ENCODE measurements around the gene RNU6-9. TPM values are rescaled to one million over a fixed set of nuclear protein-coding genes. Genes with fewer than 3 reads are reported as not detected.

Gene RNU6-9
- total RNA-seq, 3 donors from 2014 or later (not counting 1 experiment from before 2014, with no cell fraction given), result not detected

DNA sequence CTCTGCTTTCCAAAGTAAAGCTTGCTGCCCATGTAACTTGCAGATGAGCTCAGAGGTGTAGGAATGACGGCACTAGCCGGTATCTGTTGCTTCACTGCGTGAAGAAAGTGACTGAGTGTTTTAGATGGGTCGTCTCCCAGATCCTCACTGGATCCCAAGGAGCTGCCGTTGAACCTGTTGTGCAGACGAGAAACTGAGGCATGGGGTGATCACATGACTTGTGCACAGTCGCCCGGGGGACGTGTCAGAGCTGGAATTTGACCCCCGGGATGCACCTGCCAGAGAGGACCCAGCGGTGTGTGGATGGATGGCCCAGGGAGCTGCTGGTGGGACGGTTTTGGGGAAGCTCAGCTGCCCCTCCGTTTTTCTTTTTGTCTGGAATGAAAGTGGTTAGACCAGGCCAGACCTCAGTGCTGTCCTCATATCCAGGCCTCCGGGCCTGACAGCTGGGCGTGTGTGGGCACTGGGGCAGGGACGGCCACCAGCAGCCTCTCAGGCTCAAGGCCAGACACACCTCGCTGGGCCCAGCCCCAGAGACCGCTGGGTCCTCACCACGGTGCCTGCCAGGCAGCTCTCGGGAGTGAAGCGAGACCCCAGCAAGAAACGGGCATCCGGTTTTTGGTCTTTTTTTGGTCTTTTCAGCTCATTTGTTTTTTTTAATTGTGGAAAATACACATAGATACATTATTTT, 45.1 kb downstream of the RNU6-9 start:
- Mint-ChIP-seq H3K27me3 (ENCODE audit: low read depth in 2 of 2) (peaks cover 0 to 3% of the 10 kb centered on the region in 2 donors), H3K4me3 (peak overlapping the region; percentile 33), H3K4me1 (peaks cover 23 to 38% of the 10 kb centered on the region in 2 donors), H3K36me3 (no peaks in the 10 kb centered on the region), H3K27ac (no peak overlapping the region), H3K9me3 (no peaks in the 10 kb centered on the region)
- TF ChIP-seq CTCF (IDR thresholded peaks at IDR 0.05), result no peak
- no peak for ATAC-seq
- Histone ChIP-seq H3K27ac (ENCODE audit: low read length) (no peak overlapping the region), H3K9me3 (ENCODE audit: control insufficient read depth, insufficient read depth, low read length) (peaks cover 2% of the 10 kb centered on the region), H3K4me3 (ENCODE audit: low read length) (no peak overlapping the region), H3K27me3 (ENCODE audit: control insufficient read depth, insufficient read depth, low read length) (no peaks in the 10 kb centered on the region), H3K4me1 (ENCODE audit: control insufficient read depth, insufficient read depth, low read length) (peaks cover 56% of the 10 kb centered on the region), H3K36me3 (ENCODE audit: control insufficient read depth, insufficient read depth, low read length) (no peaks in the 10 kb centered on the region)
- no peak for DNase-seq
- WGBS (ENCODE audit: insufficient coverage), result 89% methylated on average over 23 of the region's 23 CpGs
- intact Hi-C loops (cut with micrococcal nuclease), result no loop called here

- peaks cover 2% of the 10 kb centered on the region for H3K9me3 ChIP-seq (ENCODE audit: control insufficient read depth, insufficient read depth, low read length)
- H3K4me1 ChIP-seq (ENCODE audit: control insufficient read depth, insufficient read depth, low read length), result peaks cover 45% of the 10 kb centered on the region
- no peaks in the 10 kb centered on the region for H3K9me3 Mint-ChIP-seq
- H3K4me1 Mint-ChIP-seq, result peaks cover 23 to 27% of the 10 kb centered on the region in 2 donors
- no peaks in the 10 kb centered on the region for H3K36me3 Mint-ChIP-seq
- peak overlapping the region; percentile 9 for H3K4me3 Mint-ChIP-seq
- no peak overlapping the region for H3K27ac ChIP-seq (ENCODE audit: low read length)
- H3K27me3 Mint-ChIP-seq (ENCODE audit: low read depth in 2 of 2), result peaks cover 0 to 3% of the 10 kb centered on the region in 2 donors
- DNase-seq (no peak), ATAC-seq (no peak)
- H3K27ac Mint-ChIP-seq, result peak overlapping the region in 1 of 2 donors; percentile 90
- no peaks in the 10 kb centered on the region for H3K36me3 ChIP-seq (ENCODE audit: control insufficient read depth, insufficient read depth, low read length)
- intact Hi-C loops (cut with micrococcal nuclease), result no loop called here
- TF ChIP-seq CTCF (IDR thresholded peaks at IDR 0.05), result no peak
- 98% methylated on average over 22 of the region's 22 CpGs for WGBS (ENCODE audit: insufficient coverage)
- H3K27me3 ChIP-seq (ENCODE audit: control insufficient read depth, insufficient read depth, low read length), result no peaks in the 10 kb centered on the region
- no peak overlapping the region for H3K4me3 ChIP-seq (ENCODE audit: low read length)
Measured at GRCh38 chr19:939439-939838, 46.2 kb downstream of the RNU6-9 start.

- no peaks in the 10 kb centered on the region for H3K27me3 ChIP-seq (ENCODE audit: control insufficient read depth, insufficient read depth, low read length)
- H3K36me3 ChIP-seq (ENCODE audit: control insufficient read depth, insufficient read depth, low read length), result no peaks in the 10 kb centered on the region
- peaks cover 41% of the 10 kb centered on the region for H3K4me1 ChIP-seq (ENCODE audit: control insufficient read depth, insufficient read depth, low read length)
- 98% methylated on average over 7 of the region's 7 CpGs for WGBS (ENCODE audit: insufficient coverage)
- Mint-ChIP-seq H3K4me3 (peak overlapping the region; percentile 89), H3K27me3 (ENCODE audit: low read depth in 2 of 2) (peaks cover 0 to 3% of the 10 kb centered on the region in 2 donors), H3K36me3 (no peaks in the 10 kb centered on the region), H3K9me3 (no peaks in the 10 kb centered on the region), H3K27ac (peak overlapping the region; percentile 31 to 90), H3K4me1 (peaks cover 23 to 26% of the 10 kb centered on the region in 2 donors)
- no peak for TF ChIP-seq CTCF (IDR thresholded peaks at IDR 0.05)
- DNase-seq, result no peak
- ATAC-seq, result no peak
- H3K9me3 ChIP-seq (ENCODE audit: control insufficient read depth, insufficient read depth, low read length), result peaks cover 2% of the 10 kb centered on the region
- no peak overlapping the region for H3K27ac ChIP-seq (ENCODE audit: low read length)
- intact Hi-C loops (cut with micrococcal nuclease), result no loop called here
- H3K4me3 ChIP-seq (ENCODE audit: low read length), result no peak overlapping the region
Measured at GRCh38 chr19:939922-940321, 46.6 kb downstream of the RNU6-9 start.

All from natural killer cell (primary cell).